GM23248 (cell line): ENCODE data around the gene NR2F1. TPM values are rescaled to one million over a fixed set of nuclear protein-coding genes. Genes with fewer than 3 reads are reported as not detected.
A peak's percentile ranks its signal among the peaks of the same experiment; 100 is the strongest.

Experiments used
- DNase-seq: peaks from one replicate; pipeline ENCODE4 v3.0.0-alpha.2; 2015
- H2AFZ ChIP-seq: fragments of 200-600 bp; sonication (generic); 2 replicates; pipeline ENCODE4 v1.6.1; 2016; ENCODE audit warnings: antibody characterized with exemption
- H3F3A ChIP-seq: fragments of 200-600 bp; sonication (generic); 2 replicates; pipeline ENCODE4 v1.6.1; 2016; ENCODE audit warnings: mild to moderate bottlenecking, antibody characterized with exemption, mixed run types; ENCODE audit not compliant: insufficient read depth
- H3K27ac ChIP-seq: fragments of 200-600 bp; sonication (generic); 2 replicates; pipeline ENCODE4 v1.5.1; 2016; ENCODE audit warnings: mild to moderate bottlenecking
- H3K27me3 ChIP-seq: fragments of 200-600 bp; sonication (generic); replicated peaks from 2 replicates; pipeline ENCODE4 v1.6.1; 2016; ENCODE audit warnings: mild to moderate bottlenecking; ENCODE audit not compliant: insufficient read depth
- H3K36me3 ChIP-seq: fragments of 200-600 bp; sonication (generic); 2 replicates; pipeline ENCODE4 v1.6.1; 2016; ENCODE audit warnings: low read depth, mild to moderate bottlenecking
- H3K4me1 ChIP-seq: fragments of 200-600 bp; sonication (generic); 2 replicates; pipeline ENCODE4 v1.6.1; 2016; ENCODE audit warnings: mild to moderate bottlenecking; ENCODE audit not compliant: insufficient read depth
- H3K4me2 ChIP-seq: fragments of 200-600 bp; sonication (generic); one replicate; pipeline ENCODE4 v1.6.1; 2016; ENCODE audit warnings: mild to moderate bottlenecking; ENCODE audit not compliant: unreplicated experiment
- H3K4me3 ChIP-seq: fragments of 200-600 bp; sonication (generic); 2 replicates; pipeline ENCODE4 v1.5.1; 2016; ENCODE audit warnings: mild to moderate bottlenecking
- H3K79me2 ChIP-seq: fragments of 200-600 bp; sonication (generic); 2 replicates; pipeline ENCODE4 v1.6.1; 2016; ENCODE audit warnings: mild to moderate bottlenecking; ENCODE audit not compliant: insufficient read depth
- H3K9ac ChIP-seq: fragments of 200-600 bp; sonication (generic); 2 replicates; pipeline ENCODE4 v1.6.1; 2016; ENCODE audit warnings: mild to moderate bottlenecking
- H3K9me2 ChIP-seq: fragments of 200-600 bp; sonication (generic); 2 replicates; pipeline ENCODE4 v1.6.1; 2016; ENCODE audit warnings: mixed run types, mild to moderate bottlenecking, moderate library complexity; ENCODE audit not compliant: insufficient read depth
- H3K9me3 ChIP-seq: fragments of 200-600 bp; sonication (generic); one replicate; pipeline ENCODE4 v1.6.1; 2017; ENCODE audit warnings: low read depth
- H4K20me1 ChIP-seq: fragments of 200-600 bp; sonication (generic); 2 replicates; pipeline ENCODE4 v1.6.0; 2016; ENCODE audit not compliant: insufficient read depth
- EZH2 ChIP-seq: fragments of 200-600 bp; sonication (generic); IDR thresholded peaks from 2 replicates; pipeline ENCODE4 v1.6.1; 2018; ENCODE audit warnings: antibody characterized with exemption, mild to moderate bottlenecking; ENCODE audit not compliant: insufficient read depth, poor library complexity, severe bottlenecking
- EZH2phosphoT487 ChIP-seq: fragments of 200-600 bp; sonication (generic); IDR thresholded peaks from 2 replicates; pipeline ENCODE4 v1.6.1; 2018; ENCODE audit warnings: antibody characterized with exemption, moderate library complexity, mild to moderate bottlenecking, low read depth; ENCODE audit not compliant: insufficient read depth
- WGBS, 2 experiments: methylation state at CpG; one replicate each; pipeline ENCODE4 v1.1.6; 2015 to 2017; ENCODE audit warnings: low lambda C conversion rate in 2 of 2, low coverage in 1 of 2; ENCODE audit errors: missing lambda C conversion rate in 2 of 2; 5-methylcytosine and 5-hydroxymethylcytosine counted together
- in situ Hi-C: fragments of 300-500 bp; cut with MboI; formaldehyde crosslinking; loops from 2 replicates; pipeline ENCODE4 v1.15.0; 2020
- polyA plus RNA-seq: library from polyadenylated mRNA; unstranded; fragments of >200 nt; fragmentation: Nextera tagmentation; extraction: Ambion mirVana; gene quantifications from 2 replicates; pipeline ENCODE4 v1.2.1, GENCODE V29; 2016
- total RNA-seq: library from RNA; depleted of rRNA; stranded (reverse); fragments of >200 nt; shearing (Covaris generic); gene quantifications from 2 replicates; pipeline ENCODE4 v1.2.3, GENCODE V29; 2014

The NR2F1 gene
- total and polyA plus RNA-seq, 2 experiments from 2014 or later: 5.6 to 14.3 TPM

- 0 to 3% methylated on average over 33 to 92 of the region's 110 CpGs for WGBS, 2 experiments
- Histone ChIP-seq H3K9me3 (no peaks in the 10 kb centered on the region), H3K79me2 (peaks cover 62% of the 10 kb centered on the region), H3K27ac (peak overlapping the region; percentile 59), H3K4me2 (peak overlapping the region; percentile 99), H3K27me3 (no peaks in the 10 kb centered on the region), H3K9ac (peak overlapping the region; percentile 84), H2AFZ (peak overlapping the region; percentile 88), H4K20me1 (no peaks in the 10 kb centered on the region), H3K9me2 (no peaks in the 10 kb centered on the region), H3K4me3 (peak overlapping the region; percentile 98), H3K36me3 (no peaks in the 10 kb centered on the region), H3F3A (peaks cover 17% of the 10 kb centered on the region), H3K4me1 (peaks cover 17% of the 10 kb centered on the region; the same call in 1 of the 2 replicates)
- in situ Hi-C loops: loop anchor here (10.0 to 25.0 kb wide), 2 partner anchors 331 to 1272 kb away; no protein-coding TSS in a partner anchor
- DNase-seq: peak; percentile 81
- TF ChIP-seq EZH2phosphoT487: no peak
- no peak for TF ChIP-seq EZH2
Observed at GRCh38 chr5:93583768-93584595, 960 bp downstream of the NR2F1 start.

DNA sequence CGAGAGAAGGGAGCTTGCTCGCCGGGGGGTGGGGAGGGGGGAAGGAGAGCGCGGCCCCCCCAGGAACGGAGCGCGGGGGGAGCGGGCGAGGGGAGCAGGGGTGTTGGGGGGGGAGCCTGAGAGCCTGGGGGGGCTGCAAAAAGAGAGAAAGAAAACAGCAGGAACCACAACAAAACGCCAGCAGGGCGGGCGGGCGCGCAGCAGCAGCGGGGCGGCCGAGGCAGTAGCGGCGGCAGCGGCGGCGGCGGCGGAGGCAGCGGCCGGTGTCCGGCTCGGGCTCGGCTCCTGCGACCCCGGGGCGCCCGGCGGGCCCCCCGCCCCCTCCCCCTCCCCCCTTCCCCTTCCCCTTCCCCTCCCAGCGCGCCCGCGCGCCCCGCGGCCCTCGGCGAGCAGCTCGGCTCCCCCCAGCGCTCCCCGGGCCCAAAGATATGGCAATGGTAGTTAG, 1.6 kb downstream of the NR2F1 start:
- peak overlapping the region; percentile 46; the same call in 1 of the 2 replicates for H2AFZ ChIP-seq
- peak overlapping the region; percentile 98 for H3K4me3 ChIP-seq
- whole genome bisulfite sequencing, 2 experiments: 2% methylated on average over 35 of the region's 48 CpGs; no CpG with 5 or more reads in 1 of the 2 experiments

DNA sequence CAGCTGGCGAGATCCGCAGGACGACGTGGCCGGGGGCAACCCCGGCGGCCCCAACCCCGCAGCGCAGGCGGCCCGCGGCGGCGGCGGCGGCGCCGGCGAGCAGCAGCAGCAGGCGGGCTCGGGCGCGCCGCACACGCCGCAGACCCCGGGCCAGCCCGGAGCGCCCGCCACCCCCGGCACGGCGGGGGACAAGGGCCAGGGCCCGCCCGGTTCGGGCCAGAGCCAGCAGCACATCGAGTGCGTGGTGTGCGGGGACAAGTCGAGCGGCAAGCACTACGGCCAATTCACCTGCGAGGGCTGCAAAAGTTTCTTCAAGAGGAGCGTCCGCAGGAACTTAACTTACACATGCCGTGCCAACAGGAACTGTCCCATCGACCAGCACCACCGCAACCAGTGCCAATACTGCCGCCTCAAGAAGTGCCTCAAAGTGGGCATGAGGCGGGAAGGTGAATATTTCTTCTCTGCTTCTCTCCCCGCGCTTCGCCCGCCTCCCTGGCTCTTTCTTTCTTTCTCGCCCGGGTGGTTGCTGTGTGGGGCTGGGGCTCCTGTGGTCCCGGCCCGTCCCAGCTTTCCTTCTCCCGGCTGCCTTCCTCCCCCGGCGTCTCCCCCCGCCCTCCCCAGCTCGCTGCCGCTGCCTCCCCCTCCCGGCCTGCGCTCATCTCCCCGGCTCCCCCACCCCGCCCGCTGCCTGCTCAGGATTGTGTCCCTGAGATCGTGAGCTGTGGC, 2.2 kb downstream of the NR2F1 start:
- H3K4me2 ChIP-seq: peak overlapping the region; percentile 88
- no peaks in the 10 kb centered on the region for H3K36me3 ChIP-seq
- WGBS, 2 experiments: 3 to 5% methylated on average over 26 to 60 of the region's 70 CpGs
- peak overlapping the region; percentile 98 for H3K4me3 ChIP-seq
- peak overlapping the region; percentile 69 for H3K9ac ChIP-seq
- H3K27me3 ChIP-seq: no peaks in the 10 kb centered on the region
- in situ Hi-C loops: loop anchor here (10.0 to 25.0 kb wide), 2 partner anchors 330 to 1273 kb away; no protein-coding TSS in a partner anchor
- H3K9me2 ChIP-seq: no peaks in the 10 kb centered on the region
- H3K79me2 ChIP-seq: peaks cover 63% of the 10 kb centered on the region
- H4K20me1 ChIP-seq: no peaks in the 10 kb centered on the region
- H3K4me1 ChIP-seq: peaks cover 15% of the 10 kb centered on the region; the same call in 1 of the 2 replicates
- peak; percentile 66 for DNase-seq
- TF ChIP-seq EZH2: no peak
- TF ChIP-seq EZH2phosphoT487: no peak
- no peak overlapping the region for H3K27ac ChIP-seq
- peak overlapping the region; percentile 73 for H2AFZ ChIP-seq
- peaks cover 17% of the 10 kb centered on the region for H3F3A ChIP-seq
- no peaks in the 10 kb centered on the region for H3K9me3 ChIP-seq

More for the DNA sequence above, 1.6 kb downstream of the NR2F1 start:
- Histone ChIP-seq H3K4me2 (no peak overlapping the region), H3K27me3 (no peaks in the 10 kb centered on the region), H3K9ac (peak overlapping the region; percentile 84), H3F3A (peaks cover 17% of the 10 kb centered on the region), H3K27ac (peak overlapping the region; percentile 59; the same call in 1 of the 2 replicates), H3K9me2 (no peaks in the 10 kb centered on the region), H3K9me3 (no peaks in the 10 kb centered on the region), H3K36me3 (no peaks in the 10 kb centered on the region), H4K20me1 (no peaks in the 10 kb centered on the region), H3K4me1 (peaks cover 15% of the 10 kb centered on the region; the same call in 1 of the 2 replicates), H3K79me2 (peaks cover 63% of the 10 kb centered on the region)
- in situ Hi-C loops: loop anchor here (10.0 to 25.0 kb wide), 2 partner anchors 330 to 1272 kb away; no protein-coding TSS in a partner anchor
- peak; percentile 65 for DNase-seq
- TF ChIP-seq EZH2phosphoT487 (no peak), EZH2 (no peak)

- DNase-seq: peak; percentile 43
- H4K20me1 ChIP-seq: no peaks in the 10 kb centered on the region
- H3K79me2 ChIP-seq: peaks cover 63% of the 10 kb centered on the region
- H3K9me3 ChIP-seq: no peaks in the 10 kb centered on the region
- H3K4me3 ChIP-seq: peak overlapping the region; percentile 98
- no peaks in the 10 kb centered on the region for H3K36me3 ChIP-seq
- WGBS, 2 experiments: 41 to 43% methylated on average over 13 of the region's 13 CpGs
- TF ChIP-seq EZH2 (no peak), EZH2phosphoT487 (no peak)
- H3F3A ChIP-seq: peaks cover 17% of the 10 kb centered on the region
- no peak overlapping the region for H3K27ac ChIP-seq
- H3K4me2 ChIP-seq: peak overlapping the region; percentile 88
- H3K27me3 ChIP-seq: no peaks in the 10 kb centered on the region
- no peaks in the 10 kb centered on the region for H3K9me2 ChIP-seq
- peaks cover 18% of the 10 kb centered on the region; the same call in 1 of the 2 replicates for H3K4me1 ChIP-seq
- peak overlapping the region; percentile 69 for H3K9ac ChIP-seq
- in situ Hi-C loops: loop anchor here (10.0 to 25.0 kb wide), 2 partner anchors 329 to 1274 kb away; no protein-coding TSS in a partner anchor
- peak overlapping the region; percentile 60 for H2AFZ ChIP-seq
Observed at GRCh38 chr5:93585767-93586385, 2.9 kb downstream of the NR2F1 start.
